GM19099 (cell line): ENCODE results near the gene MUTYH.

ENCODE experiments used
- POLR2A ChIP-seq: IDR thresholded peaks from 3 replicates; pipeline ENCODE4 v1.6.1; 2011; ENCODE audit warnings: low read depth; ENCODE audit not compliant: insufficient read length; ENCODE audit errors: extremely low read depth

The MUTYH gene

DNA sequence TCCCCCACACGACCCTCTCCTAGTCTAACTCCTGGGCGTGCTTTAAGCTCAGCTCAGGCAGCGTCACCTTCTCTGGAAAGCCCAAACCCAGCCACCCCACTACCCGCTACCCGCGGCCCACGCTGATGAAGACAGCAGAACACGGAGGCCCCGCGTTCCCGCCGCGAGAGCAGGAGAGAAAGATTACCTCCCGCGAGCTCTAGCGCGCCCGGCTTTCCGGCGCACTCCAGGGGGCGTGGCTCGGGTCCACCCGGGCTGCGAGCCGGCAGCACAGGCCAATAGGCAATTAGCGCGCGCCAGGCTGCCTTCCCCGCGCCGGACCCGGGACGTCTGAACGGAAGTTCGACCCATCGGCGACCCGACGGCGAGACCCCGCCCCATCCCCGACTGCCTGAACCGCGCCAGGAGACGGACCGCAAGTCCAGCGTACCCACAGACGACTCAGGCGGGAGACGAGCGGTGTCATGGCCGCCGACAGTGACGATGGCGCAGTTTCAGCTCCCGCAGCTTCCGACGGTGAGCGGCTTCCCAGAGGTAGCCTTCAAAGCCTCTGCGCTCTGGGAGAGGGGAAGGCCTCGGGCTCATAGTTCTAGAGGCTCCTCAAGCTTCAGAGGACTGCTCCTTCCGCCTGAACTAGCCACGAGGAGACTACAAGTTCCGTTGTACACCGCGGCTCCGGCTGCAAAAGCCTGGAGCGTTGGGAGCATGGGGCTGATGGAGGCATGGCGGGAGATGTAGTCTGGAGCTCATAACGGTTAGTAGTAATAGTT is at the start of gene MUTYH, which contains the start of gene TOE1:
Gene MUTYH, minus strand, starts transcription at position 652 of the 770 bp plus-strand sequence. CDS start 5,935 bp downstream, outside the sequence.
Gene TOE1, plus strand, starts transcription at position 382 of the 770 bp plus-strand sequence. Its CDS starts 83 bp downstream, at position 465.
- TF ChIP-seq POLR2A = peak; percentile 90

DNA sequence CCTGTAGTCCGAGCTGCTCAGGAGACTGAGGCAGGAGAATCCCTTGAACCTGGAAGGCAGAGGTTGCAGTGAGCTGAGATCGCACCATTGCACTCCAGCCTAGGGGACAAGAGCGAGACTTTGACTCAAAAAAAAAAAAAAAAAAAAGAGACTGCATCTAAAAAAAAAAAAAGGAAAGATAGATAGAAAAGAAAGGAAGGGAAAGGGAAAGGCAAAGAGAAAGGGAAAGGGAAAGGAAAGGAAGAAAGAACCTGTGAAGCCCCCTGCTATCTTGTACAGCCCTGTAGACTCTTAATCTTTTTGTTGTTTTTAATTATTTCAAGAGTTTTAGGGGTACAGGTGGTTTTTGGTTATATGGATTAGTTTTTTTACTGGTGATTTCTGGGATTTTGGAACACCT is 46.0 kb upstream of the MUTYH start:
- TF ChIP-seq POLR2A = no peak

DNA sequence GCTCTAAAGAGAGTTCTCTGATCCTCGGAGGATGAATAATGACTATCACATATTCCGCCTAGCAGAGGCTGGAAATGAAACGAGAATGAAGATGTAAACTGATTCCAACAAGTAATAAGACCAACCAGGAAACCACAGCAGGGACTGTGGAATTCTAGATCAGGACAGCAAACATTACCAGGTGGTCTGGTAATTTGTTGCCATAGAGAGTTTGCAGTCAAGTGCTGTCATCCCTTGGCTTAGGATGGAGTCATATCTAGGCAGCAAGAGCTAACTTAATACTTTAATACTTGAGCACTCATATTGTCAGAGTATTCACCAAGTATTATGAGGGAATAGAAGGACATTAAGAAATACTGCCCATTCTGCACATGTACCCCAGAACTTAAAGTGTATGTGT is 45.1 kb upstream of the MUTYH start:
- TF ChIP-seq POLR2A = no peak

GRCh38 chr1:45383191-45383590 is 43.0 kb upstream of the MUTYH start:
- no peak for TF ChIP-seq POLR2A

DNA sequence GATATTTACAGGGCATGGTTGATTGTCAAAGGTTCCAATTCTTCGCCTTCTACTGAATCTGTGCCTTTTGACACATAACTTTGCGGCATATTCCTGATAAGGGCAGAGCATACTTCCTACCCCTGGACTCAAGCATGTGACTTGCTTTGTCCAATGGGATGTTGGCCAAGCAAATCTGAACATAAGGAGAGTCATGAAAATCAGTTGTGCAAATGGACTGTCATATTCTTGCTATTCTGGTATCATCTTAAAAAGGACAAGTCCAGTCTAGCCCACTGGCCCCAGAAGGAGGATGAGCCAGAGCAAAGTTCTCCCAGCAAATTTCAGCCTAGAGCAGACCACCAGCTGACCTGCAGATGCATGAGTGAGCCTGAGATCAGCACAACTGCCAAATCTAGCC is 41.0 kb upstream of the MUTYH start:
- no peak for TF ChIP-seq POLR2A

- no peak for TF ChIP-seq POLR2A
These were observed 40.5 kb upstream of the MUTYH start for GRCh38 chr1:45380730-45381129.

DNA sequence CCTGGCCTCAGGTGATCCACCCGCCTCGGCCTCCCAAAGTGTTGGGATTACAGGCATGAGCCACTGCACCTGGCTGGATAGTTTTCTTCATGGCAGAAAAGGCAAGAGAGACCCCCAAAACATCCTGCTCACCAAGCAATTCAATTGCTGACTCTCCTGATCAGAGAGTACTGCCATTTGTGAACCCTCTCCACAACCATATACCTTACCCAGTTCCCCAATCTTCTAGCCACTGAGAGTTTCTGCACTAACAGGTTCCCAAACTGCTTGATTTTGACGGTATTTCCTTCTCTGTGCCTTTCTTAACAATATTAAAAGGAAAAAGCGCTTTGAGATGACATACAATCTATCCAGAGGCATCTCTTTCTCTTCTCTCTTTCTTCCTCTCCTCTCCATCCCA is 39.9 kb upstream of the MUTYH start:
- no peak for TF ChIP-seq POLR2A

DNA sequence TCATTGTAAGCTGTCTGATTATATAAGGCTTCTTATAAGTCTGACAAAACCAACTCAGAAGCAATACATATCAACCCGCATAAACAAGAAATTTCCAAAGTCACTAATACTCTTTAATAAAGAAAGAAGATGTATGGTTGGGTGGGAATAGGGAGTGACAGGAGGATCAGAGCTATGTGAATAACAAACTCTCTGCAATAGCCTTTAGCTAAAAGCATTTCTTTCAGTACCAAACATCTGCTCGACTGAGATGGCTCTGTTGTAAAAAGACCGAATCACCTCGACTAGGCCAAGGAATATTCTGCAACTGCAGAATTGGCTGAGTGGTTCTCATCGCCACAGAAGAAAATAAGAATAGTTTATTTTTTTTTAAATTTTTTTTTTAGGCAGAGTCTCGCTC is 39.3 kb upstream of the MUTYH start:
- TF ChIP-seq POLR2A = no peak

- TF ChIP-seq POLR2A = no peak
These were observed 37.9 kb upstream of the MUTYH start for GRCh38 chr1:45378184-45378583.

DNA sequence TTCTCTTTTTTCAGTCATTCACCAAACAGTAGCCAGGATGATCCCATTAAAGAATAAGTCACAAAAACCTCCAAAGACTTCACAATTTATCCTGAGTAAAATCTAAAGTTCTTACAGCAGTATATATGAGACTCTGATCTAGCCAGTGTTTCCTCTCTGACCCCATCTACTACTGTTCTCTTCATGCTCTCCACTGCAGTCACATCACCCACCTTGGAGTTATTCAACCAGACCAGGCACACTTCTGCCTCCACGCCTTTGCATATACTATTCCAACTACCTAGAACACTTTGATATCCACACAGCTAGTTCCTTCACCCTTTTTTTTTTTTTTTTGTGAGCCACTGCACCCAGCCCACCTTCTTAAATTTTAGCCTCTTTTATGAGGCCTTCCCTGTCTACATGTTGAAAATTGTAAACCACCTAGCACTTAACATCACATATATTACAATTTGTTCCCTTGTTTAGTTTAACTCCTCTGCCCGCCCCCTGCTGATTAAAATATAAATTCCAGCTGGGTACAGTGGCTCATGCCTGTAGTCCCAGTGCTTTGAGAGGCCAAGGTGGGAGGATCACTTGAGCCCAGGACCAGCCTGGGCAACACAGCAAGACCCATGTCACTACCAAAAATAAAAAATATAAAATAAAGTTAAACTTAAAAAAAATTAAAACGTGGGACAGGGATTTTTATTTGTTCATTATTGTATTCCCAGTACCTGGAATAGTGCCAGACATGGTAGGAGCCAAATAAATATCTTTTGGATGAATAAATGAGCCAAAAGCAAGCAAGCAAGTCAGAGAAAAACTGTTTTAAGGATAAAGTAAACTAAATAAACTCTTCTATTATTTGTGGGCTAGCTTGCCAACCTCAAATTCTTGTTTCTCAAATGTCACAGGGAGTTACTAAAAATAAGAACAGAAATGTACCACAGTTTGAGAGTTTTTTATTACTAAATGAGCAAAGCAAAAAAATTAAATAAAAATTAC is 35.2 kb upstream of the MUTYH start:
- TF ChIP-seq POLR2A = no peak

DNA sequence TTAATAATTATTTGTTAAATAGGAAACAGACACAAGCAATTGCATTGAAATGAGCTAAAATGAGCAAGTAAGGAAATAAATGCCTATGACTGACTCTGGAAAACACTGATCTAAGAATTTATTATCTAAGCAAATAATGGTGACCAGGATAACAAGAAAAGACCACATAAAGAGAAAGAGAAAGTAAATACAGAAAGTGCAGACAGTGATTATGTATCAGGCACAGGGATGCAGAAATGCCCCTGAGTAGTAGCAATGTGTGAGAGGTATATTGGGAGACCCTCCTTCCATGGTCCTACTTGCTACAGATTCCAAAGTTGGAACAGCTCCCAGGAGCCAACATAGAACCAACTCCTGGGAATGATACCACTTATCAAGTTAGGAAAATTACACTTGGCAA is 33.3 kb upstream of the MUTYH start:
- no peak for TF ChIP-seq POLR2A

DNA sequence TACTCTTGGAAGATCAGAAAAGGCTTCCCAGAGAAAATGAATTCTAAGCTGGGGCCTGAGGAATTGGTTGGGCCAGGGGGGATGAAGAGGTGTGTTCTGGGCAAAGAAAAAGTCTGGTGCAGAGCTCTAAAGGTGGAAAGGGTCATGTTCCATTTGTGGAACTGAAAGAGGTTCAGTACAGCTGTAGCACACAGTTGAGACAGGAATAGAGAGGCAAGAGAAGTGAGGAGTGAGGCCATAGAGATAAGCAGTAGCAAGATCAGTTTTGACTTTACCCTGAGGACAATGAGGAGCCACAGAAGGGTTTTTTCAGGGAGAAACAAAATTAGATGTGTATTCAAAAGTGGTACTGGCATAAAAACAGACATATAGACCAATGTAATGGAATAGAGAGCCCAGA is 30.3 kb upstream of the MUTYH start:
- no peak for TF ChIP-seq POLR2A

DNA sequence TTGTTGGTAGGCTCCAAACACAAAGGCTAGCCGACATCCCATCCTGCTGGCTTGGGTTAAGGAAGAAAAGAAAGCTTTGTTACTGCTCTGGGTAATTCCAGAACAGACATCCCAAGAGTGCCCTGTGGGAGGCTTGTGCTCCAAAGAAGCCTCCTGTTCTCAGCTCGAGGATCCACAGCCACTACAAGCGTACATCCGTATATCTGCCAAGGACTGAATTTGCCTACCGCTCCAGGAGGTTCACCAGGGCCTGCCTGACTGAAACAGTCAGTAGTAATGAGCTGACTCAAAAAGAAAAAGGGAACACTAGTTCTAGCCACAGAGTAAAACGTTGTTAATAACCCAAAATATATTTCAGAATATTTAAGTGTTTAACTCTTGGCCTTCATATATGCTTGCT is 24.8 kb upstream of the MUTYH start:
- no peak for TF ChIP-seq POLR2A

- no peak for TF ChIP-seq POLR2A
These were observed 24.1 kb upstream of the MUTYH start for GRCh38 chr1:45364294-45364693.

DNA sequence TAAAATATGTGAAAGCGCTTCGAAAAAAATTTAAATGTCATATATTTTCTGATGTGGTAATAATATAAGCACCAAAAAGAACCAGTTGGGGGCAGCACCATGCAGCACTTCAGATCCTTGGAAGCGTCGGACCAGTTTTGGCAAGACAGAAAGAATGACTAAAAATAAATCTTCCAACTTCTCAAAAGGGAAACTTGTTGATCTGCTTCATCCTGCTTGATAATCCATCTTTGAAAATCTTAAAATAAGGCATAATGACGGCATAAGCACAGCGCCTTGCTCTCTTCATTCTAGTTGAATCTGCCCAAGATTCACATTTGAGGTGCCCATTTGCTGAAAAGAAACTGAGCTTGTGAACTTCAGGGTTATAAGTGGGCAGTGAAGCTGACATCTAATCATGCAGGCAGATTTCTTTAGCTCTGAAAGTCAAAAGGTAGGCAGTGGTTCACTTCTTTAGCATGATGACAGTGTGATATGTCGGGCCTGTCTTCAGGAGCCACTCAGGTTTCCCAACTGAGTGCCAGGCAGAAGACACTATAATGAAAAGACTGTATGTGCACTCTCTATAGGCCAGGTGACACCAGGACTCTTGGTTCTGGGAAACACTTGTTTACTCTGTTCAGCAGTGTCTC is 19.8 kb upstream of the MUTYH start:
- no peak for TF ChIP-seq POLR2A
